ENCODE results near the gene CLMN. TPM values are rescaled to one million over a fixed set of nuclear protein-coding genes. Genes with fewer than 3 reads are reported as not detected.

Gene CLMN
- total and polyA plus RNA-seq, 2 of the 4 experiments (the other 2 are of a cell fraction) = 0.10 to 0.18 TPM

DNA sequence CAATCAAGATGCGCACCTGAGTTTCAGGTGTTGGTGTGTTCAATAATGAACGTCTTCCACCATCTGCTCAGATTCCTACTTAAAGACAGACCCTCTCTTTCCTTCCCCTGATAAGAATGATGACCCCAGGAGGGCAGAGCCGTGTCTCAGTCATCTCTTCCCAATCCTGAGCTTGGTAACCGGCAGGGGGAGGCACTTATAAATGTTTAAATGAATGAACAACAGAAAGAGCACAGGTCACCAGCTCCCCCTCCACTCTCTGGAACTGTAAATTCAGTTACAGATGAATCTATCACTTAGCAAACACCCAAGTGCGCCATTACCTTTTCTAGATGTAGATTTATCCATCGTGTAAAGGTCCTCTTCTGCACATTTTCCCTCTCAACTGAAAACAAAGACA, 90.0 kb downstream of the CLMN start:
- Histone ChIP-seq H3K79me1 (ENCODE audit: low read depth in 1 of 2, low read length in 2 of 2) (no peaks in the 10 kb centered on the region), H3K27me3 (ENCODE audit: control insufficient read depth, insufficient read depth, low read length) (no peaks in the 10 kb centered on the region; the same call in 1 of the 2 replicates), H3K4ac (ENCODE audit: low read depth, low read length) (no peak overlapping the region), H4K20me1 (ENCODE audit: insufficient read depth, low read length) (no peaks in the 10 kb centered on the region), H2BK5ac (ENCODE audit: low read depth, low read length, poor library complexity, severe bottlenecking) (no peak overlapping the region), H3K14ac (replicated peaks; ENCODE audit: low read depth, low read length) (no peak overlapping the region), H3K9me1 (ENCODE audit: insufficient read depth, low read length) (no peaks in the 10 kb centered on the region), H3K27ac (ENCODE audit: insufficient read depth, low read length) (no peak overlapping the region), H4K91ac (ENCODE audit: insufficient read depth, low read depth, low read length) (no peak overlapping the region), H2BK15ac (ENCODE audit: low read depth, low read length) (no peak overlapping the region), H4K8ac (ENCODE audit: low read depth in 2 of 2, low read length in 2 of 2) (no peak overlapping the region), H4K5ac (ENCODE audit: low read depth, low read length) (no peak overlapping the region), H3K18ac (ENCODE audit: low read depth, low read length) (no peak overlapping the region), H3K4me3 (ENCODE audit: insufficient read depth, low read depth, low read length) (no peak overlapping the region), H3K4me2 (ENCODE audit: low read depth, low read length) (no peak overlapping the region), H3K9ac (ENCODE audit: low read depth, low read length) (no peak overlapping the region), H3K56ac (ENCODE audit: extremely low read depth, insufficient read depth, low read length) (no peak overlapping the region), H3K9me3 (ENCODE audit: control insufficient read depth, insufficient read depth, low read length) (no peaks in the 10 kb centered on the region), H3K23ac (ENCODE audit: low read depth, low read length) (no peak overlapping the region), H2AFZ (replicated peaks; ENCODE audit: low read length, poor library complexity) (no peak overlapping the region), H2AK9ac (replicated peaks; ENCODE audit: low read depth, low read length, poor library complexity) (no peak overlapping the region), H2AK5ac (ENCODE audit: low read depth, low read length) (no peak overlapping the region), H3K36me3 (ENCODE audit: control insufficient read depth, insufficient read depth, low read length) (no peaks in the 10 kb centered on the region), H2BK120ac (ENCODE audit: low read depth, low read length) (no peak overlapping the region), H2BK20ac (ENCODE audit: low read depth, low read length) (no peak overlapping the region), H3K4me1 (ENCODE audit: control insufficient read depth, insufficient read depth, low read length) (peaks cover 2% of the 10 kb centered on the region; the same call in 1 of the 2 replicates)
- no peak for TF ChIP-seq MXI1 (IDR thresholded peaks at IDR 0.05; ENCODE audit: borderline replicate concordance, low read depth, low read length)
- DNase-seq (no peak), ATAC-seq (ENCODE audit: low read depth) (no peak)
- BruUV-seq (replicated peaks) = no TSS peak
- in situ Hi-C loops (cut with MboI; ENCODE audit: low sequenced_read_pairs) (no loop called here), dilution Hi-C loops (cut with HindIII; ENCODE audit: low sequenced_read_pairs, unreplicated experiment) (no loop called here), intact Hi-C loops (cut with micrococcal nuclease) (loop anchor here (10.0 kb wide), 1 partner anchor 305 kb away; the partner anchor contains the start of gene GLRX5)
- ChIA-PET POLR2A (ENCODE audit: unreplicated experiment) (no interaction called here), CTCF (no interaction called here)
- no CpG with 5 or more reads among the region's 6 CpGs for WGBS, 2 experiments (ENCODE audit: extremely low coverage in 2 of 2, insufficient read length in 1 of 2)

Data from IMR-90 (cell line).